Left lung (tissue), 10 donors: ENCODE results near the gene RCOR3. TPM values are rescaled to one million over a fixed set of nuclear protein-coding genes. Genes with fewer than 3 reads are reported as not detected.

Experiments used
- ATAC-seq: fragments of 200-7000 bp; cut with Tn5 transposase; one replicate; pipeline ENCODE4 v1.9.1; 2020; ENCODE audit warnings: moderate library complexity
- DNase-seq, 4 donors: peaks; one replicate each; pipeline ENCODE4 v3.0.0-alpha.2; 2013 to 2020
- H3K27ac ChIP-seq, 2 donors: fragments of 200-600 bp; sonication (generic) in 1 of 2; one replicate each; pipeline versions ENCODE4 v1.5.0 to v1.8.0; 2020 to 2021
- H3K27me3 ChIP-seq, 2 donors: fragments of 200-600 bp; sonication (generic) in 1 of 2; one replicate each; pipeline versions ENCODE4 v1.5.0 to v1.8.0; 2020 to 2021
- H3K36me3 ChIP-seq, 2 donors: fragments of 200-600 bp; sonication (generic) in 1 of 2; one replicate each; pipeline versions ENCODE4 v1.5.0 to v1.8.0; 2020 to 2021
- H3K4me1 ChIP-seq, 2 donors: fragments of 200-600 bp; one replicate each; pipeline ENCODE4 v1.8.0; 2021
- H3K4me3 ChIP-seq, 2 donors: fragments of 200-600 bp; sonication (generic) in 1 of 2; one replicate each; pipeline versions ENCODE4 v1.5.0 to v1.8.0; 2020 to 2021; ENCODE audit warnings: mild to moderate bottlenecking in 1 of 2
- H3K9me3 ChIP-seq, 2 donors: fragments of 200-600 bp; sonication (generic) in 1 of 2; one replicate each; pipeline versions ENCODE4 v1.5.0 to v1.8.0; 2020 to 2021
- intact Hi-C, 2 donors: fragments of 100-400 bp; cut with DNase I; formaldehyde crosslinking; loops; one replicate each; pipeline versions ENCODE4 v1.11.2 to v1.14.2; 2022
- polyA plus RNA-seq, 6 donors: library from polyadenylated mRNA; unstranded; fragments of 120-200 nt; gene quantifications; one replicate each; pipeline ENCODE4 v1.2.1, GENCODE V29; 2013; ENCODE audit not compliant: insufficient read length in 6 of 6
- total RNA-seq, 2 donors: library from RNA; stranded (reverse); fragmentation: NEBNext Ultra II Directional; extraction: Animal tissue kit (Norgen Biotek cat#: 25700); gene quantifications; one replicate each; pipeline ENCODE4 v1.2.1, GENCODE V29; 2021
- TF ChIP-seq, protein P1 (sequence below), 2 donors: fragments of 200-600 bp; sonication (generic) in 1 of 2; IDR thresholded peaks; one replicate each; pipeline versions ENCODE4 v1.5.0 to v1.8.0; 2021; ENCODE audit warnings: antibody characterized with exemption in 2 of 2
- donor health status: DM: no; HTN: yes; CAD: no.
- donor health status: DM: no; HTN: no; CAD: no.

Gene RCOR3
- total and polyA plus RNA-seq, 8 donors, result 44.5 to 113 (median 95.0) TPM

- H3K36me3 ChIP-seq, result no peaks in the 10 kb centered on the region
- no peaks in the 10 kb centered on the region for H3K9me3 ChIP-seq
- H3K4me1 ChIP-seq, result peaks cover 4 to 17% of the 10 kb centered on the region in 2 donors
- ATAC-seq (no peak), DNase-seq (no peak)
- no peak overlapping the region for H3K4me3 ChIP-seq
- peaks cover 0 to 9% of the 10 kb centered on the region in 2 donors for H3K27me3 ChIP-seq
- H3K27ac ChIP-seq, result no peak overlapping the region
- TF ChIP-seq, protein P1, sequence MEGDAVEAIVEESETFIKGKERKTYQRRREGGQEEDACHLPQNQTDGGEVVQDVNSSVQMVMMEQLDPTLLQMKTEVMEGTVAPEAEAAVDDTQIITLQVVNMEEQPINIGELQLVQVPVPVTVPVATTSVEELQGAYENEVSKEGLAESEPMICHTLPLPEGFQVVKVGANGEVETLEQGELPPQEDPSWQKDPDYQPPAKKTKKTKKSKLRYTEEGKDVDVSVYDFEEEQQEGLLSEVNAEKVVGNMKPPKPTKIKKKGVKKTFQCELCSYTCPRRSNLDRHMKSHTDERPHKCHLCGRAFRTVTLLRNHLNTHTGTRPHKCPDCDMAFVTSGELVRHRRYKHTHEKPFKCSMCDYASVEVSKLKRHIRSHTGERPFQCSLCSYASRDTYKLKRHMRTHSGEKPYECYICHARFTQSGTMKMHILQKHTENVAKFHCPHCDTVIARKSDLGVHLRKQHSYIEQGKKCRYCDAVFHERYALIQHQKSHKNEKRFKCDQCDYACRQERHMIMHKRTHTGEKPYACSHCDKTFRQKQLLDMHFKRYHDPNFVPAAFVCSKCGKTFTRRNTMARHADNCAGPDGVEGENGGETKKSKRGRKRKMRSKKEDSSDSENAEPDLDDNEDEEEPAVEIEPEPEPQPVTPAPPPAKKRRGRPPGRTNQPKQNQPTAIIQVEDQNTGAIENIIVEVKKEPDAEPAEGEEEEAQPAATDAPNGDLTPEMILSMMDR (IDR thresholded peaks at IDR 0.05), result no peak
- intact Hi-C loops, result no loop called here
These were observed 71.2 kb downstream of the RCOR3 start for GRCh38 chr1:211330282-211330936.

DNA sequence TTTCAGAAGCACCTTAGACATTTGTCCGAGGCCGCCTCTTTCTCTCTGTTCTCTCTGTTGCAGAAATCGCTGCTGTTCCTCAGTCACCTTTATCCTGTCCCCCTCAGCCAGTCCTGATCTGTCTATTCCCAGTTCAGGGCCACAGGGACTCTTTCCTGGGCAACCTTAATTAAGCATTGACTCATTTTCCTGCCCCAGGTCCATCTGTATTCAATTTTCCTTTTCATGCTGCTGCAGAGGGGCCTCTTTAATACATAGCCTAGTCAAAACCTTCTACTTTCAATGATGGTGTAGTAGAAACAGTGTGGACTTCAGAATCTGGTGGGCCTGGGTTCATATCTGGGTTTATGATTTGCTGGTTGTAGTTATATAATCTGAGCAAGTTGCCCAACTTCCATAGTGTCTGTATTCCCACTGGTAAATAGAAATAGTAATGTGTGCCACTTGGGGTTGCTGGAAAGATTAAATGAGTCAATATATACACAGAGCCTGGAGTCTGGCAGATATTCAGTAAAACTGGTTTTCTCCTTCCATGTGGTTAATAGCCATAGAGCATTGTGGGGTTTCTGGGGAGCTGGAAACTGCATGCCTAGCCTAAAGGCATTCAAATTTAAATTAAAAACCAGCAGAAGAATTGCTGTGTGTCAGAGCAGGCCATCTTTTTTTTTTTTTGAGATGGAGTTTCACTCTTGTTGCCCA is 72.0 kb downstream of the RCOR3 start:
- DNase-seq, result no peak

GRCh38 chr1:211332036-211332616 is 73.0 kb downstream of the RCOR3 start:
- no peak overlapping the region for H3K27ac ChIP-seq
- peaks cover 0 to 15% of the 10 kb centered on the region in 2 donors for H3K4me1 ChIP-seq
- ATAC-seq, result no peak
- intact Hi-C loops, result no loop called here
- peaks cover 0 to 6% of the 10 kb centered on the region in 2 donors for H3K27me3 ChIP-seq
- DNase-seq, result no peak
- no peaks in the 10 kb centered on the region for H3K9me3 ChIP-seq
- H3K4me3 ChIP-seq, result no peak overlapping the region
- no peaks in the 10 kb centered on the region for H3K36me3 ChIP-seq
- TF ChIP-seq, protein P1 (IDR thresholded peaks at IDR 0.05), result no peak

More for the DNA sequence above, 72.0 kb downstream of the RCOR3 start:
- intact Hi-C loops, result no loop called here
- TF ChIP-seq, protein P1 (IDR thresholded peaks at IDR 0.05), result no peak
- Histone ChIP-seq H3K36me3 (no peaks in the 10 kb centered on the region), H3K9me3 (no peaks in the 10 kb centered on the region), H3K4me3 (no peak overlapping the region), H3K27me3 (peaks cover 0 to 9% of the 10 kb centered on the region in 2 donors), H3K27ac (no peak overlapping the region), H3K4me1 (peaks cover 2 to 15% of the 10 kb centered on the region in 2 donors)
- no peak for ATAC-seq

GRCh38 chr1:211332830-211333229 is 73.7 kb downstream of the RCOR3 start:
- Histone ChIP-seq H3K4me3 (no peak overlapping the region), H3K27me3 (no peaks in the 10 kb centered on the region), H3K27ac (no peak overlapping the region), H3K36me3 (no peaks in the 10 kb centered on the region), H3K4me1 (peaks cover 0 to 12% of the 10 kb centered on the region in 2 donors), H3K9me3 (no peaks in the 10 kb centered on the region)
- TF ChIP-seq, protein P1 (IDR thresholded peaks at IDR 0.05), result no peak
- ATAC-seq (no peak), DNase-seq (no peak)
- intact Hi-C loops, result no loop called here

- ATAC-seq, result no peak
- H3K36me3 ChIP-seq, result no peaks in the 10 kb centered on the region
- TF ChIP-seq, protein P1 (IDR thresholded peaks at IDR 0.05), result no peak
- H3K27me3 ChIP-seq, result no peaks in the 10 kb centered on the region
- peaks cover 0 to 6% of the 10 kb centered on the region in 2 donors for H3K4me1 ChIP-seq
- intact Hi-C loops, result no loop called here
- H3K9me3 ChIP-seq, result no peaks in the 10 kb centered on the region
- no peak overlapping the region for H3K4me3 ChIP-seq
- H3K27ac ChIP-seq, result no peak overlapping the region
- DNase-seq, result no peak
These were observed 74.7 kb downstream of the RCOR3 start for GRCh38 chr1:211333906-211334305.
